IMR-90 (cell line): ENCODE results near the gene MYO9B. TPM values are rescaled to one million over a fixed set of nuclear protein-coding genes. Genes with fewer than 3 reads are reported as not detected.

Source experiments
- ATAC-seq: fragments of 200-7000 bp; cut with Tn5 transposase; 2 replicates; pipeline ENCODE4 v1.9.1; 2020; ENCODE audit warnings: low read depth, mild to moderate bottlenecking, moderate library complexity
- BruUV-seq: library from RNA; stranded (reverse); fragments of 400-500 nt; replicated peaks from 2 replicates; lab custom pipeline; 2021; lab: Mats Ljungman, UMichigan
- CTCF ChIA-PET: fragments of 300-600 bp; formaldehyde crosslinking; extraction: SDS; loops from one replicate; lab custom pipeline; 2021; ENCODE audit warnings: antibody characterized with exemption; lab: Yijun Ruan, JAX
- POLR2A ChIA-PET: fragments of 300-600 bp; sonication (Branson Sonifier 250); formaldehyde crosslinking; loops from one replicate; lab custom pipeline; 2022; ENCODE audit warnings: antibody characterized with exemption; ENCODE audit not compliant: unreplicated experiment; lab: Charles Lee
- DNase-seq: peaks from one replicate; pipeline ENCODE4 v3.0.0; 2013
- H2AFZ ChIP-seq: replicated peaks from 2 replicates; pipeline ENCODE3; 2013; ENCODE audit warnings: low read length, mild to moderate bottlenecking; ENCODE audit not compliant: poor library complexity
- H2AK5ac ChIP-seq: 2 replicates; pipeline ENCODE4 v1.6.1; 2013; ENCODE audit warnings: low read depth, low read length, inconsistent platforms
- H2AK9ac ChIP-seq: replicated peaks from 2 replicates; pipeline ENCODE3; 2013; ENCODE audit warnings: mild to moderate bottlenecking, low read depth, low read length, moderate library complexity; ENCODE audit not compliant: poor library complexity
- H2BK120ac ChIP-seq: 2 replicates; pipeline ENCODE4 v1.6.1; 2013; ENCODE audit warnings: low read depth, low read length, inconsistent platforms
- H2BK15ac ChIP-seq: 3 replicates; pipeline ENCODE4 v1.6.1; 2013; ENCODE audit warnings: low read depth, low read length, inconsistent platforms
- H2BK20ac ChIP-seq: 2 replicates; pipeline ENCODE4 v1.6.1; 2013; ENCODE audit warnings: low read depth, mild to moderate bottlenecking, inconsistent platforms, low read length, moderate library complexity
- H2BK5ac ChIP-seq: 2 replicates; pipeline ENCODE4 v1.6.1; 2013; ENCODE audit warnings: mild to moderate bottlenecking, low read depth, low read length, inconsistent platforms; ENCODE audit not compliant: poor library complexity, severe bottlenecking
- H3K14ac ChIP-seq: replicated peaks from 2 replicates; pipeline ENCODE4 v1.6.1; 2013; ENCODE audit warnings: low read depth, low read length, inconsistent platforms
- H3K18ac ChIP-seq: 2 replicates; pipeline ENCODE4 v1.6.1; 2013; ENCODE audit warnings: low read depth, low read length, control low read depth
- H3K23ac ChIP-seq: 2 replicates; pipeline ENCODE4 v1.6.1; 2013; ENCODE audit warnings: low read depth, low read length, inconsistent platforms
- H3K27ac ChIP-seq: 2 replicates; pipeline ENCODE4 v1.5.1; 2013; ENCODE audit warnings: mild to moderate bottlenecking, control low read depth, low read length; ENCODE audit not compliant: insufficient read depth
- H3K27me3 ChIP-seq: 2 replicates; pipeline ENCODE4 v1.6.1; 2013; ENCODE audit warnings: low read length; ENCODE audit not compliant: control insufficient read depth, insufficient read depth
- H3K36me3 ChIP-seq: 2 replicates; pipeline ENCODE4 v1.6.1; 2013; ENCODE audit warnings: low read length, mixed read lengths; ENCODE audit not compliant: control insufficient read depth, insufficient read depth
- H3K4ac ChIP-seq: 2 replicates; pipeline ENCODE4 v1.6.1; 2013; ENCODE audit warnings: low read depth, low read length, inconsistent platforms
- H3K4me1 ChIP-seq: 2 replicates; pipeline ENCODE4 v1.6.1; 2013; ENCODE audit warnings: low read length, mixed read lengths; ENCODE audit not compliant: control insufficient read depth, insufficient read depth
- H3K4me2 ChIP-seq: 2 replicates; pipeline ENCODE4 v1.6.1; 2013; ENCODE audit warnings: low read depth, mild to moderate bottlenecking, control low read depth, low read length, moderate library complexity
- H3K4me3 ChIP-seq: 2 replicates; pipeline ENCODE4 v1.5.1; 2013; ENCODE audit warnings: low read depth, mild to moderate bottlenecking, control low read depth, low read length, moderate library complexity; ENCODE audit not compliant: insufficient read depth
- H3K56ac ChIP-seq: 2 replicates; pipeline ENCODE4 v1.6.1; 2013; ENCODE audit warnings: low read length, inconsistent platforms; ENCODE audit not compliant: insufficient read depth; ENCODE audit errors: extremely low read depth
- H3K79me1 ChIP-seq, 2 experiments: 2 replicates each; pipeline ENCODE4 v1.6.1; 2013; ENCODE audit warnings: low read length in 2 of 2, inconsistent platforms in 1 of 2, low read depth in 1 of 2
- H3K9ac ChIP-seq: 2 replicates; pipeline ENCODE4 v1.6.1; 2013; ENCODE audit warnings: low read depth, low read length, control low read depth
- H3K9me1 ChIP-seq: 2 replicates; pipeline ENCODE4 v1.6.1; 2013; ENCODE audit warnings: low read length, inconsistent platforms; ENCODE audit not compliant: insufficient read depth
- H3K9me3 ChIP-seq: 2 replicates; pipeline ENCODE4 v1.6.1; 2013; ENCODE audit warnings: low read length; ENCODE audit not compliant: control insufficient read depth, insufficient read depth
- H4K20me1 ChIP-seq: 2 replicates; pipeline ENCODE4 v1.6.1; 2013; ENCODE audit warnings: low read length, inconsistent platforms; ENCODE audit not compliant: insufficient read depth
- H4K5ac ChIP-seq: 2 replicates; pipeline ENCODE4 v1.6.1; 2013; ENCODE audit warnings: mild to moderate bottlenecking, low read depth, low read length, control low read depth
- H4K8ac ChIP-seq, 2 experiments: 2 replicates each; pipeline ENCODE4 v1.6.1; 2013; ENCODE audit warnings: low read depth in 2 of 2, low read length in 2 of 2, control low read depth in 1 of 2, inconsistent platforms in 1 of 2
- H4K91ac ChIP-seq: 2 replicates; pipeline ENCODE4 v1.6.1; 2013; ENCODE audit warnings: low read depth, low read length, inconsistent platforms; ENCODE audit not compliant: insufficient read depth
- BHLHE40 ChIP-seq: fragments of 150-350 bp; IDR thresholded peaks from 2 replicates; pipeline ENCODE4 v1.6.1; 2016; ENCODE audit warnings: mild to moderate bottlenecking, low read depth, low read length
- CEBPB ChIP-seq: IDR thresholded peaks from 2 replicates; pipeline ENCODE4 v1.6.1; 2012; ENCODE audit warnings: low read depth, low read length, improper control_type of control experiment
- CHD1 ChIP-seq: IDR thresholded peaks from 2 replicates; pipeline ENCODE4 v1.6.1; 2012; ENCODE audit warnings: low read depth, low read length, improper control_type of control experiment
- CTCF ChIP-seq: conservative IDR thresholded peaks from 2 replicates; pipeline ENCODE4 v1.5.1; 2012; ENCODE audit warnings: mild to moderate bottlenecking, low read depth, low read length, improper control_type of control experiment
- ELK1 ChIP-seq: fragments of 150-350 bp; IDR thresholded peaks from 2 replicates; pipeline ENCODE4 v1.6.1; 2016; ENCODE audit warnings: low read depth, mild to moderate bottlenecking, low read length, moderate library complexity, borderline replicate concordance
- FOS ChIP-seq: fragments of 150-350 bp; IDR thresholded peaks from 2 replicates; pipeline ENCODE4 v1.6.1; 2016; ENCODE audit warnings: low read depth, low read length
- MAFK ChIP-seq: IDR thresholded peaks from 2 replicates; pipeline ENCODE4 v1.6.1; 2012; ENCODE audit warnings: low read depth, low read length, improper control_type of control experiment
- MAZ ChIP-seq: IDR thresholded peaks from 2 replicates; pipeline ENCODE4 v1.6.1; 2012; ENCODE audit warnings: low read depth, mild to moderate bottlenecking, low read length, improper control_type of control experiment, moderate library complexity, borderline replicate concordance
- MXI1 ChIP-seq: IDR thresholded peaks from 2 replicates; pipeline ENCODE4 v1.6.1; 2012; ENCODE audit warnings: low read depth, mild to moderate bottlenecking, low read length, moderate library complexity, borderline replicate concordance
- NFE2L2 ChIP-seq: fragments of 150-350 bp; IDR thresholded peaks from 2 replicates; pipeline ENCODE4 v1.6.1; 2016; ENCODE audit warnings: low read depth, mild to moderate bottlenecking, low read length
- POLR2A ChIP-seq: IDR thresholded peaks from 2 replicates; pipeline ENCODE4 v1.6.1; 2012; ENCODE audit warnings: mild to moderate bottlenecking, low read depth, low read length
- RCOR1 ChIP-seq: IDR thresholded peaks from 2 replicates; pipeline ENCODE4 v1.6.1; 2012; ENCODE audit warnings: mild to moderate bottlenecking, low read length, improper control_type of control experiment; ENCODE audit not compliant: insufficient replicate concordance
- RFX5 ChIP-seq: IDR thresholded peaks from 2 replicates; pipeline ENCODE4 v1.8.0; 2012; ENCODE audit warnings: low read depth, mild to moderate bottlenecking, low read length, moderate library complexity
- SMC3 ChIP-seq: fragments of 150-350 bp; IDR thresholded peaks from 2 replicates; pipeline ENCODE4 v1.6.1; 2016; ENCODE audit warnings: low read depth, mild to moderate bottlenecking, antibody characterized with exemption, low read length, moderate library complexity
- WGBS, 2 experiments: methylation state at CpG; one replicate each; pipeline versions ENCODE4 v1.1.5 to v1.1.7; 2013; ENCODE audit warnings: missing lambda C conversion rate in 2 of 2; ENCODE audit not compliant: insufficient read length in 1 of 2; ENCODE audit errors: extremely low coverage in 2 of 2; 5-methylcytosine and 5-hydroxymethylcytosine counted together
- dilution Hi-C: fragments of 300-500 bp; cut with HindIII; formaldehyde crosslinking; loops from one replicate; pipeline ENCODE4 v1.14.3; 2018; ENCODE audit warnings: low sequenced_read_pairs; ENCODE audit not compliant: unreplicated experiment
- in situ Hi-C: fragments of 300-500 bp; cut with MboI; formaldehyde crosslinking; loops from 3 replicates; pipeline ENCODE4 v1.14.3; 2019; ENCODE audit warnings: low sequenced_read_pairs, inconsistent platforms, mixed read lengths
- intact Hi-C: fragments of 100-400 bp; cut with micrococcal nuclease; formaldehyde crosslinking; loops from 2 replicates; pipeline ENCODE4 v1.10.0; 2022
- polyA plus RNA-seq, 3 experiments: library from polyadenylated mRNA; depleted of rRNA; stranded (reverse); fragments of >200 nt; gene quantifications; 2 replicates each; pipeline ENCODE4 v1.2.3, GENCODE V29; 2012; ENCODE audit warnings: low replicate concordance in 1 of 3
- total RNA-seq: library from RNA; depleted of rRNA; stranded (reverse); fragments of >200 nt; gene quantifications from 2 replicates; pipeline ENCODE4 v1.2.3, GENCODE V29; 2012

Gene MYO9B
- total and polyA plus RNA-seq, 2 of the 4 experiments (the other 2 are of a cell fraction) = 61.8 to 77.8 TPM

DNA sequence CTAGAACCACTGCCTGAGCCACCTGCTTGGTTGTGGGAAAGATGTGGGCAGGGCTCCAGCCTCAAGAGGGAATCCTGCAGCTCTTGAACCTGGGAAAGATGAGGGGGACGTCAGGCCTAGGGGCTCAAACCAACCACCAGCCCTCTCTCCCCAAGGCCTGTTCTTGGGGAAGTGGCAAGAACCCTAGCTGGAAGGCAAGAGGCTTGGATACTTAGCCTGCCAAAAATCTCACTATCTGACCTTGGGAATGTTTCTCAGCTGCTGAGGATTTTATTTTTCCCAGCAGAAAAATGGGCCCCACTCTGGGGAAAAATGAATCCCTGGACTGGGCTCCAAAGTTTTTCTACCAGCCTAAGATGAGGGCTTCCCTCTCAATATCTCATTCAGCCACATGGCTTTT is 184.4 kb downstream of the MYO9B start:
- no peaks in the 10 kb centered on the region for H3K4me1 ChIP-seq
- no peak overlapping the region for H4K5ac ChIP-seq
- no peak overlapping the region for H3K4ac ChIP-seq
- peaks cover 4% of the 10 kb centered on the region for H3K9me1 ChIP-seq
- no peak overlapping the region for H4K91ac ChIP-seq
- H4K8ac ChIP-seq = no peak overlapping the region
- H3K56ac ChIP-seq = no peak overlapping the region
- no peak overlapping the region for H2BK5ac ChIP-seq
- intact Hi-C loops (no loop called here), dilution Hi-C loops (no loop called here), in situ Hi-C loops (no loop called here)
- WGBS, 2 experiments = no CpG with 5 or more reads among the region's 1 CpG
- H3K27me3 ChIP-seq = no peaks in the 10 kb centered on the region
- ChIA-PET POLR2A (no interaction called here), CTCF (no interaction called here)
- no peak overlapping the region for H2AK9ac ChIP-seq
- H3K79me1 ChIP-seq = no peaks in the 10 kb centered on the region; a peak in 1 of 4 replicates
- no peak overlapping the region for H3K23ac ChIP-seq
- no TSS peak for BruUV-seq
- no peak overlapping the region for H2BK120ac ChIP-seq
- H3K36me3 ChIP-seq = no peaks in the 10 kb centered on the region
- TF ChIP-seq CEBPB = no peak
- no peak for TF ChIP-seq MAFK
- TF ChIP-seq NFE2L2 = no peak
- no peak for TF ChIP-seq MAZ
- TF ChIP-seq RFX5 = no peak
- TF ChIP-seq CHD1 = no peak
- TF ChIP-seq MXI1 = no peak
- TF ChIP-seq ELK1 = no peak
- TF ChIP-seq CTCF = no peak
- no peak for TF ChIP-seq BHLHE40
- no peak for TF ChIP-seq FOS
- no peak for TF ChIP-seq RCOR1
- TF ChIP-seq SMC3 = no peak
- no peak for TF ChIP-seq POLR2A
- H2AK5ac ChIP-seq = no peak overlapping the region
- H2AFZ ChIP-seq = no peak overlapping the region
- no peak overlapping the region for H3K9ac ChIP-seq
- ATAC-seq = no peak
- no peak for DNase-seq
- H3K4me3 ChIP-seq = no peak overlapping the region
- no peak overlapping the region for H3K27ac ChIP-seq
- no peak overlapping the region for H3K4me2 ChIP-seq
- H3K14ac ChIP-seq = no peak overlapping the region
- H2BK20ac ChIP-seq = no peak overlapping the region
- no peak overlapping the region for H2BK15ac ChIP-seq
- H3K9me3 ChIP-seq = peaks cover 10% of the 10 kb centered on the region
- H4K20me1 ChIP-seq = 0 out of 2 replicates have a peak, but pooled peaks cover 4% of the 10 kb centered on the region
- H3K18ac ChIP-seq = no peak overlapping the region
